ENCODE data around the gene NMT1. TPM values are rescaled to one million over a fixed set of nuclear protein-coding genes. Genes with fewer than 3 reads are reported as not detected.

The NMT1 gene
- total and polyA plus RNA-seq, 10 donors: 37.5 to 108 (median 63.9) TPM

DNA sequence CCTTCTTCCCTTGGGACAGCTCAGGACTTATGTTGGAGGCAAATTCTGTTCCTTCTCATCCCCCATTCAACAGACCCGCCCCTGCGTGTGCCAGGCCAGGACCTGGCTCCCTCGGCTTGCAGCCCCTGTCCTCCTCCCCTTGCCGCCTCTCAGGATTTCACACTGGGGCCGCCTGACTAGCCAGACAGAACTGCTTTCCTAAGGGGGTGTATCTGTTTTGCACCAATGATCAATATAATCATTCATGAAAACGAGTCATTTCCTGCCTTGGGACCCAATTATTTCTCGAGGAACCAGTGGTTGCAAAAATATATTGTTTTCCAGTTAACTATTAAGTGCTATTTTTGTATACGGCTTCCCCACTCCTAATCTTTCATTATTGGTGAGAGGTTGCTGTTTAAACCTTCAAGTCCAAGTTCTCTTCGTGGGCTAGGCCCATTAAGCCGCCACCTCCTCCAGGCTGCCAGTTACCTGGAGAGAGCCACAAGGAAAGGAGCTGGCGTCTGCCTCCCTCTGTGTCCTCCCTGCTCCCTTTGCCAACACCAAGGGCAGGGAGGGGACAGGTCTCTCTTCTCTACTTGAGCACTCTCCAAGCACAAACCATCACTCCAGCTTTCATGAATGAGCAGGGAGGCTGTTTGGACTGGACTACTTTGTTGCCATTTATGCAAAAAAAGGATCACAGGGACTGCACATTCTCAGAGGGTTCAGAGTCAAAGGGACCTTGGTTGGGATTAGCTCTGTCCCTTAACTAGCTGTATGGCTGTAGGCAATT is 18.6 kb upstream of the NMT1 start:
- no peaks in the 10 kb centered on the region for H3K9me3 ChIP-seq
- DNase-seq: no peak
- no peaks in the 10 kb centered on the region for H3K27me3 ChIP-seq (replicated peaks in 1 of 7)
- no peak overlapping the region for H3K4me3 ChIP-seq
- H3K36me3 ChIP-seq: peaks cover 0 to 6% (median 0%) of the 10 kb centered on the region in 6 donors
- H3K4me1 ChIP-seq: peaks cover 0 to 46% (median 25%) of the 10 kb centered on the region in 6 donors
- no peak for TF ChIP-seq POLR2A (IDR thresholded peaks at IDR 0.05)
- TF ChIP-seq, protein P1, sequence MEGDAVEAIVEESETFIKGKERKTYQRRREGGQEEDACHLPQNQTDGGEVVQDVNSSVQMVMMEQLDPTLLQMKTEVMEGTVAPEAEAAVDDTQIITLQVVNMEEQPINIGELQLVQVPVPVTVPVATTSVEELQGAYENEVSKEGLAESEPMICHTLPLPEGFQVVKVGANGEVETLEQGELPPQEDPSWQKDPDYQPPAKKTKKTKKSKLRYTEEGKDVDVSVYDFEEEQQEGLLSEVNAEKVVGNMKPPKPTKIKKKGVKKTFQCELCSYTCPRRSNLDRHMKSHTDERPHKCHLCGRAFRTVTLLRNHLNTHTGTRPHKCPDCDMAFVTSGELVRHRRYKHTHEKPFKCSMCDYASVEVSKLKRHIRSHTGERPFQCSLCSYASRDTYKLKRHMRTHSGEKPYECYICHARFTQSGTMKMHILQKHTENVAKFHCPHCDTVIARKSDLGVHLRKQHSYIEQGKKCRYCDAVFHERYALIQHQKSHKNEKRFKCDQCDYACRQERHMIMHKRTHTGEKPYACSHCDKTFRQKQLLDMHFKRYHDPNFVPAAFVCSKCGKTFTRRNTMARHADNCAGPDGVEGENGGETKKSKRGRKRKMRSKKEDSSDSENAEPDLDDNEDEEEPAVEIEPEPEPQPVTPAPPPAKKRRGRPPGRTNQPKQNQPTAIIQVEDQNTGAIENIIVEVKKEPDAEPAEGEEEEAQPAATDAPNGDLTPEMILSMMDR (IDR thresholded peaks at IDR 0.05 in 8 of 11, conservative IDR thresholded peaks at IDR 0.05 in 3 of 11): no peak
- no peak for TF ChIP-seq POLR2AphosphoS5 (IDR thresholded peaks at IDR 0.05)
- WGBS, 5 donors: 77 to 85% (median 81%) methylated on average over 11 of the region's 11 CpGs
- intact Hi-C loops (cut with DNase I; ENCODE audit: low total_unique reads): no loop called here
- H3K27ac ChIP-seq: no peak overlapping the region

DNA sequence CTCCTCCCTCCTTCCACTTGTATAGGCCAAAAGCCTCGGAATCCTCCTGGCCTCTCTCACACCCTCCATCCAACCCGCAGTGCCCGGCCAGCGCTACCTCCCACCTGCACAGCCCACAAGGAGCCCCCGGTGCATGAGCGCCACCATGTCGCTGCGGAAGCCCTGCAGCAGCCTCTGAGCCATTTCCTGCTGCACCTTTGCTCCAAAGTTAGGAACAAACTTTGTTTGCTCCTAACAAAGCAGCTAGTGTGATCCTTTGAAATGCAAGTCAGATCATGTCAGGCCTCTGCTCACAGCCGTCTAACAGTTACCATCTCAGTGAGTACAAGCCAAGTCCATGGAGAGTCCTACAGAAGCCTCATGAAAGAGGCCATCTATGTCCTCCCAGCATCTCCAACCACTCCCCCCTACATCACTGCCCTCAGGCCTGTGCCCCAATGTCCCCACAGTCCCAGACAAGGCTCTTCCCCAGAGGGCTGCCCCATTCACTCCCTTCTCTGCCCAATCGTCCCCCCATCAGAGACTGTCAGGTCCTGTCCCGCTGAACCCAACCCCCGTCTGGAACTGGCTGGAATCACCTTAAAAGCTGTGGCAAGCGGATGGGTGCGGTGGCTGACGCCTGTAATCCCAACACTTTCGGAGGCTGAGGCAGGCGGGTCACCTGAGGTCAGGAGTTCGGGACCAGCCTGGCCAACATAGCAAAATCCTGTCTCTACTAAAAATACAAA is 17.1 kb upstream of the NMT1 start:
- no peaks in the 10 kb centered on the region for H3K9me3 ChIP-seq
- WGBS, 5 donors: 90 to 92% (median 90%) methylated on average over 18 of the region's 18 CpGs
- DNase-seq: no peak
- H3K27ac ChIP-seq: no peak overlapping the region
- no peaks in the 10 kb centered on the region for H3K27me3 ChIP-seq (replicated peaks in 1 of 7)
- intact Hi-C loops (cut with DNase I; ENCODE audit: low total_unique reads): no loop called here
- no peak for TF ChIP-seq POLR2AphosphoS5 (IDR thresholded peaks at IDR 0.05)
- TF ChIP-seq, protein P1 (IDR thresholded peaks at IDR 0.05 in 8 of 11, conservative IDR thresholded peaks at IDR 0.05 in 3 of 11): no peak
- no peak for TF ChIP-seq POLR2A (IDR thresholded peaks at IDR 0.05)
- H3K4me3 ChIP-seq: no peak overlapping the region
- H3K36me3 ChIP-seq: peaks cover 0 to 6% (median 0%) of the 10 kb centered on the region in 6 donors
- peaks cover 0 to 50% (median 21%) of the 10 kb centered on the region in 6 donors for H3K4me1 ChIP-seq

DNA sequence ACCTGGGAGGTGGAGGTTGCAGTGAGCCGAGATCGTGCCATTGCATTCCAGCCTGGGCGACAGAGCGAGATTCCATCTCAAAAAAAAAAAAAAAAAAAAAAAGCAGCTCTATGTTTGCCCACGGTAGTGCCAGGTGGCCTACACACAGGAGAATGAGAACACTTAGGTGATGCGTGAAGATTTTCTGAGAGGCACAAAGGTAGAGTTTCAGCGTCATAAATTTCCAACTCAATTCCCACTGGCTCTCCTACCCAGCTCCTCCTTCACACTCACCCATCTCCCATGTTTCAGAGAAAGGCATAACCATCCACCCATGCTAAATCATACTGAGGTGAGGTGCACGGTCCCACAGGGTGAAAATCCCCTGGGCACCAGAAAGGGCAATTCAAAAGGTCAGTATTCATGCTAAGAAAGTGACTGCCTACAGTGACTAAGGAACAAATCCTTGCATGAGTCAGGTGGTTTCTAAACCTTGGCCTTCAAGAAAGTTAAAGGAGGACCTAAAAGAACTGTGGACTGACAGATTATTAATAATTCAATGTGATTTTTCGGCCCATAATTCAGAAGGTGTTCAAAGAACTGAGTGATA is 14.5 kb upstream of the NMT1 start:
- no peak for DNase-seq
- WGBS, 5 donors: 89 to 95% (median 89%) methylated on average over 8 to 9 of the region's 9 CpGs
- H3K27ac ChIP-seq: no peak overlapping the region
- no peak overlapping the region for H3K4me3 ChIP-seq
- intact Hi-C loops (cut with DNase I; ENCODE audit: low total_unique reads): no loop called here
- H3K36me3 ChIP-seq: peaks cover 0 to 6% (median 0%) of the 10 kb centered on the region in 6 donors
- TF ChIP-seq POLR2A (IDR thresholded peaks at IDR 0.05) (no peak), POLR2AphosphoS5 (IDR thresholded peaks at IDR 0.05) (no peak)
- TF ChIP-seq, protein P1 (IDR thresholded peaks at IDR 0.05 in 8 of 11, conservative IDR thresholded peaks at IDR 0.05 in 3 of 11): no peak
- H3K9me3 ChIP-seq: no peaks in the 10 kb centered on the region
- peaks cover 16 to 61% (median 33%) of the 10 kb centered on the region in 6 donors for H3K4me1 ChIP-seq
- no peaks in the 10 kb centered on the region for H3K27me3 ChIP-seq (replicated peaks in 1 of 7)

All from spleen (tissue), 11 donors.